GM12878 (cell line): Measurements from ENCODE around the gene RHBDF2. TPM values are rescaled to one million over a fixed set of nuclear protein-coding genes. Genes with fewer than 3 reads are reported as not detected.

Source experiments
- ATAC-seq: fragments of 200-7000 bp; cut with Tn5 transposase; 3 replicates; pipeline ENCODE4 v1.9.1; 2020; ENCODE audit warnings: mild to moderate bottlenecking, moderate library complexity
- BruUV-seq: library from RNA; stranded (reverse); fragments of 400-500 nt; replicated peaks from 2 replicates; lab custom pipeline; 2021; lab: Mats Ljungman, UMichigan
- CTCF ChIA-PET: fragments of 300-600 bp; sonication (Branson Sonifier 250); formaldehyde crosslinking; extraction: SDS; loops from one replicate; lab custom pipeline; 2021; ENCODE audit warnings: inconsistent platforms; lab: Yijun Ruan, JAX
- POLR2A ChIA-PET: fragments of 350-600 bp; formaldehyde crosslinking; extraction: SDS; loops from one replicate; lab custom pipeline; 2021; ENCODE audit warnings: inconsistent platforms; lab: Charles Lee
- RAD21 ChIA-PET: fragments of 300-600 bp; sonication (Branson Sonifier 250); formaldehyde crosslinking; loops from one replicate; lab custom pipeline; 2023; ENCODE audit warnings: antibody characterized with exemption; ENCODE audit not compliant: unreplicated experiment; lab: Charles Lee
- SMC1A ChIA-PET: fragments of 300-600 bp; sonication (Branson Sonifier 250); formaldehyde crosslinking; loops from one replicate; lab custom pipeline; 2023; ENCODE audit not compliant: unreplicated experiment, uncharacterized antibody; lab: Charles Lee
- DNase-seq: peaks from one replicate; pipeline ENCODE4 v3.0.0-alpha.2; 2011; ENCODE audit warnings: low read depth, low spot score
- FAIRE-seq: peaks from 3 replicates; lab custom pipeline; 2011; peaks lifted over from hg19 to GRCh38; lab: Jason Lieb, UNC
- H2AFZ ChIP-seq: 2 replicates; pipeline ENCODE4 v1.6.0; 2011; ENCODE audit warnings: low read depth, low read length, control low read depth; ENCODE audit not compliant: control insufficient read depth
- H3K27ac ChIP-seq: 2 replicates; pipeline ENCODE4 v1.5.1; 2011; ENCODE audit warnings: control low read depth; ENCODE audit not compliant: control insufficient read depth, insufficient read depth
- H3K27me3 ChIP-seq, 2 experiments: replicated peaks in 1 of 2; 2 replicates each; pipeline versions ENCODE4 v1.6.0 to v1.6.1; 2011; ENCODE audit warnings: low read length in 1 of 2; ENCODE audit not compliant: control insufficient read depth in 2 of 2, insufficient read depth in 2 of 2
- H3K36me3 ChIP-seq, 2 experiments: 2 replicates each; pipeline ENCODE4 v1.5.1; 2011; ENCODE audit warnings: low read length in 1 of 2; ENCODE audit not compliant: control insufficient read depth in 2 of 2, insufficient read depth in 2 of 2
- H3K4me1 ChIP-seq: 2 replicates; pipeline ENCODE4 v1.6.1; 2011; ENCODE audit warnings: mild to moderate bottlenecking, low read length, moderate library complexity, mixed read lengths; ENCODE audit not compliant: control insufficient read depth, insufficient read depth
- H3K4me2 ChIP-seq: 2 replicates; pipeline ENCODE4 v1.6.0; 2011; ENCODE audit warnings: control low read depth; ENCODE audit not compliant: control insufficient read depth, insufficient read depth
- H3K4me3 ChIP-seq: fragments of 200-600 bp; sonication (generic); 2 replicates; pipeline ENCODE4 v1.5.1; 2016
- H3K79me2 ChIP-seq: 2 replicates; pipeline ENCODE4 v1.6.0; 2011; ENCODE audit warnings: low read length; ENCODE audit not compliant: control insufficient read depth, insufficient read depth
- H3K9ac ChIP-seq: 2 replicates; pipeline ENCODE4 v1.8.0; 2011; ENCODE audit warnings: low read length, control low read depth, mixed read lengths; ENCODE audit not compliant: control insufficient read depth, insufficient read depth
- H3K9me3 ChIP-seq: replicated peaks from 3 replicates; pipeline ENCODE4 v1.5.1; 2011; ENCODE audit warnings: mild to moderate bottlenecking, low read length; ENCODE audit not compliant: control insufficient read depth, insufficient read depth
- H4K20me1 ChIP-seq: 2 replicates; pipeline ENCODE4 v1.6.0; 2011; ENCODE audit not compliant: control insufficient read depth, insufficient read depth
- ATF7 ChIP-seq: fragments of 450-650 bp; IDR thresholded peaks from 2 replicates; pipeline ENCODE4 v1.6.1; 2016; ENCODE audit warnings: low read depth, mild to moderate bottlenecking
- CTCF ChIP-seq, 3 experiments: IDR thresholded peaks in 2 of 3; conservative IDR thresholded peaks in 1 of 3; 2 replicates each; pipeline ENCODE4 v1.5.1; 2011; ENCODE audit warnings: low read depth in 3 of 3, low read length in 3 of 3, mild to moderate bottlenecking in 3 of 3, control low read depth in 2 of 3, moderate library complexity in 2 of 3, inconsistent platforms in 1 of 3, mixed read lengths in 1 of 3; ENCODE audit not compliant: control insufficient read depth in 2 of 3, insufficient read depth in 1 of 3; ENCODE audit errors: extremely low read depth in 1 of 3
- E4F1 ChIP-seq: fragments of 450-650 bp; IDR thresholded peaks from 2 replicates; pipeline ENCODE4 v1.6.1; 2018; ENCODE audit warnings: borderline replicate concordance, mild to moderate bottlenecking; ENCODE audit not compliant: partially characterized antibody
- GABPA ChIP-seq: IDR thresholded peaks from 2 replicates; pipeline ENCODE4 v1.6.1; 2014; ENCODE audit warnings: antibody characterized with exemption, low read depth, mild to moderate bottlenecking, inconsistent platforms
- MXI1 ChIP-seq: fragments of 150-350 bp; IDR thresholded peaks from 2 replicates; pipeline ENCODE4 v1.6.1; 2011; ENCODE audit warnings: low read depth, mild to moderate bottlenecking, inconsistent platforms, low read length, improper control_type of control experiment
- NFXL1 ChIP-seq: fragments of 450-650 bp; IDR thresholded peaks from 2 replicates; pipeline ENCODE4 v1.6.1; 2017; ENCODE audit warnings: antibody characterized with exemption, mild to moderate bottlenecking, borderline replicate concordance
- PAX8 ChIP-seq: fragments of 450-650 bp; IDR thresholded peaks from 2 replicates; pipeline ENCODE4 v1.6.1; 2017; ENCODE audit warnings: mild to moderate bottlenecking, moderate library complexity
- POLR2A ChIP-seq: IDR thresholded peaks from 2 replicates; pipeline ENCODE4 v1.6.1; 2011; ENCODE audit warnings: low read depth, mild to moderate bottlenecking, low read length
- TARDBP ChIP-seq: IDR thresholded peaks from 2 replicates; pipeline ENCODE4 v1.6.1; 2016; ENCODE audit warnings: borderline replicate concordance
- TCF3 ChIP-seq: IDR thresholded peaks from 2 replicates; pipeline ENCODE4 v1.6.1; 2012; ENCODE audit warnings: low read depth, mild to moderate bottlenecking, low read length, borderline replicate concordance; ENCODE audit not compliant: insufficient read depth
- WGBS: methylation state at CpG from one replicate; pipeline ENCODE4 v1.1.6; 2016; ENCODE audit warnings: low lambda C conversion rate; ENCODE audit not compliant: insufficient replicate concordance, insufficient coverage; ENCODE audit errors: missing lambda C conversion rate; 5-methylcytosine and 5-hydroxymethylcytosine counted together
- in situ Hi-C: fragments of 300-500 bp; cut with MboI; formaldehyde crosslinking; loops from 9 replicates; pipeline ENCODE4 v1.14.3; 2018; ENCODE audit warnings: mixed read lengths
- intact Hi-C: fragments of 100-400 bp; cut with micrococcal nuclease; formaldehyde crosslinking; loops from one replicate; pipeline ENCODE4 v1.14.2; 2022; ENCODE audit not compliant: unreplicated experiment
- polyA plus RNA-seq, 11 experiments: library from polyadenylated mRNA; depleted of rRNA in 4 of 11; unstranded in 6 of 11; stranded (reverse) in 5 of 11; fragments of >200 nt; fragmentation: Nextera tagmentation in 4 of 11; fragmentation: Illumina TruSeq in 1 of 11; extraction: Ambion mirVana in 4 of 11; extraction: Trizol in 1 of 11; gene quantifications; 1 replicate in 1 of 11; 2 replicates in 10 of 11; pipeline versions ENCODE4 v1.2.1 to v1.2.3, GENCODE V29; 2011 to 2016; ENCODE audit warnings: inconsistent platforms in 2 of 11, missing spikeins in 2 of 11, low read depth in 1 of 11
- total RNA-seq, 4 experiments: library from RNA; depleted of rRNA in 3 of 4; stranded (reverse); fragments of >200 nt in 3 of 4; fragmentation: Illumina TruSeq in 1 of 4; extraction: Trizol in 1 of 4; gene quantifications; 2 replicates each; pipeline versions ENCODE4 v1.2.1 to v1.2.3, GENCODE V29; 2013 to 2021
- TF ChIP-seq, protein P1 (sequence below): IDR thresholded peaks from 2 replicates; pipeline ENCODE4 v1.6.1; 2012; ENCODE audit warnings: low read depth, low read length, improper control_type of control experiment

RHBDF2 gene
- total and polyA plus RNA-seq, 10 of the 15 experiments (the other 5 are each of a cell fraction or from before 2014, with no cell fraction given): 0.97 to 43.0 (median 18.7) TPM

DNA sequence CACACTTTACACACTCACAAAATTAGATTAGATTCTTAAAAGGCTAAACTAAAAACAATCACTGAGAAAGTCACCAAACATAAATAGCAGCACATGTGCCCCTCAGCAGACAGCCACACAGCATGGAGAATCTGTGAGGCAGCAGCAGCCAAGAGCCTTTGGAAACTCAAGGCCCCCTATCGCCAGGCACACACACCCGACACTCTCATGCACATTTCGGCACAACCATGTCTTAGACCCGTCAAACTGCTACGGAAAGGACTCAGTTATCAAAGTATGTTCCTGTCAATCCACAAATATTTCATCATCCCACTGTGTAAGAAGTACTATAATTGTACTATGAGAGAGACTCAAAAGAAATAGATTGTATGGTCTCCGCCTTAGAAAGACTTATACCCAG, 69.2 kb downstream of the RHBDF2 start:
- ATAC-seq (no peak), DNase-seq (no peak), FAIRE-seq (no peak)
- BruUV-seq: no TSS peak
- Histone ChIP-seq H3K27ac (no peak overlapping the region), H3K27me3 (no peaks in the 10 kb centered on the region), H3K4me2 (no peak overlapping the region), H4K20me1 (no peaks in the 10 kb centered on the region; the same call in 1 of the 2 replicates), H3K4me3 (no peak overlapping the region), H3K36me3 (0 out of 4 replicates have a peak, but pooled peaks cover 0 to 3% of the 10 kb centered on the region in 2 experiments), H2AFZ (no peak overlapping the region), H3K4me1 (peaks cover 24% of the 10 kb centered on the region), H3K9me3 (no peaks in the 10 kb centered on the region), H3K79me2 (peaks cover 40% of the 10 kb centered on the region), H3K9ac (no peak overlapping the region)
- CTCF ChIA-PET: interaction anchor here (1.4 to 2.1 kb wide), 3 partner anchors 13 to 33 kb away, joined by 4 to 8 read pairs (median 4); no protein-coding TSS in a partner anchor
- SMC1A ChIA-PET: no interaction called here
- in situ Hi-C loops (no loop called here), intact Hi-C loops (no loop called here)
- POLR2A ChIA-PET: no interaction called here
- RAD21 ChIA-PET: no interaction called here
- TF ChIP-seq TARDBP (no peak), POLR2A (no peak), NFXL1 (no peak), ATF7 (no peak)
- WGBS: 89% methylated on average over 6 of the region's 6 CpGs

GRCh38 chr17:76431509-76431908, 69.7 kb downstream of the RHBDF2 start:
- no peaks in the 10 kb centered on the region for H3K27me3 ChIP-seq
- 0 out of 4 replicates have a peak, but pooled peaks cover 0 to 3% of the 10 kb centered on the region in 2 experiments for H3K36me3 ChIP-seq
- no peaks in the 10 kb centered on the region; the same call in 1 of the 2 replicates for H4K20me1 ChIP-seq
- H3K4me1 ChIP-seq: peaks cover 24% of the 10 kb centered on the region
- peaks cover 40% of the 10 kb centered on the region for H3K79me2 ChIP-seq
- POLR2A ChIA-PET: no interaction called here
- FAIRE-seq (no peak), DNase-seq (no peak), ATAC-seq (no peak)
- SMC1A ChIA-PET: interaction anchor here (1.3 kb wide), 1 partner anchor 12 kb away, joined by 4 read pairs; no protein-coding TSS in a partner anchor
- CTCF ChIA-PET: interaction anchor here (1.0 to 2.1 kb wide), 4 partner anchors 14 to 33 kb away, joined by 4 to 8 read pairs (median 4); no protein-coding TSS in a partner anchor
- 98% methylated on average over 2 of the region's 2 CpGs for WGBS
- TF ChIP-seq, protein P1, sequence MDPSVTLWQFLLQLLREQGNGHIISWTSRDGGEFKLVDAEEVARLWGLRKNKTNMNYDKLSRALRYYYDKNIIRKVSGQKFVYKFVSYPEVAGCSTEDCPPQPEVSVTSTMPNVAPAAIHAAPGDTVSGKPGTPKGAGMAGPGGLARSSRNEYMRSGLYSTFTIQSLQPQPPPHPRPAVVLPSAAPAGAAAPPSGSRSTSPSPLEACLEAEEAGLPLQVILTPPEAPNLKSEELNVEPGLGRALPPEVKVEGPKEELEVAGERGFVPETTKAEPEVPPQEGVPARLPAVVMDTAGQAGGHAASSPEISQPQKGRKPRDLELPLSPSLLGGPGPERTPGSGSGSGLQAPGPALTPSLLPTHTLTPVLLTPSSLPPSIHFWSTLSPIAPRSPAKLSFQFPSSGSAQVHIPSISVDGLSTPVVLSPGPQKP: no peak
- TF ChIP-seq E4F1 (no peak), GABPA (no peak), PAX8 (no peak), CTCF (IDR thresholded peaks at IDR 0.05 in 2 of 3, conservative IDR thresholded peaks at IDR 0.05 in 1 of 3; ENCODE audit: control insufficient read depth in 2 of 3, extremely low read depth in 1 of 3, insufficient read depth in 1 of 3, low read depth in 3 of 3, low read length in 3 of 3) (no peak), MXI1 (no peak), TCF3 (no peak)
- H3K4me2 ChIP-seq: no peak overlapping the region
- H3K9ac ChIP-seq: no peak overlapping the region
- no TSS peak for BruUV-seq
- no peak overlapping the region for H3K27ac ChIP-seq
- no peaks in the 10 kb centered on the region for H3K9me3 ChIP-seq
- no peak overlapping the region for H2AFZ ChIP-seq
- intact Hi-C loops (no loop called here), in situ Hi-C loops (no loop called here)
- RAD21 ChIA-PET: no interaction called here
- no peak overlapping the region for H3K4me3 ChIP-seq
